ENCODE data around the gene PDE9A.

DNA sequence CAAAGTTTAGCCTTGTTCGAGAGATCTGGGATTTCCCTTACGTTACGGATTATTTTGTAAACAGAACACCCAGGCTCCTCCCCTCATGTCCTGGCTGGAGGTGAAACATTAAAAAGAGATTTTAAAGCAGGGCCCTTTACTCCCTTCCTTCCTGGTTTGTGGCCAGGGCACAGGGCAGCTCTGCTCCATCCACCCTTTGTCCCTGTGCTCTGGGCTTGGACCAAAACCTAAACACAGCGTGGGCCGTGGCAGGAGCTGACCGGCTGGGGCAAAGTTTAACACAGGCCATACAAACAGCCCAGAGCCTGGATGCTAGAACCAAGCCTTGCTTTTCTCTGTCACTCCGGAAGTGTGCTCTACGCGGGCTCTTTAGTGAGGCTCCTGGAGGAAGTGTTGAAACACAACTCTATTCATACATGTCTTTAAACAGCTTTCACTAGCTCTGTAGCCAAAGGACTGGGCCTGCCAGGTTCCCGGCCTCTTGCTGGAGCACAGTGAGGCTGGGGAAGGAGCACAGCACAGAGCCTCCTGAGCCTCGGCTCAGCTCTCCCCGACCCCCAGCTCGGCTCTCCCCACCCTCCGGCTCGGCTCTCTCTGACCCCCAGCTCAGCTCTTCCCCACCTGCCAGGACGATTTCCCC, 84.7 kb downstream of the PDE9A start:
- TF ChIP-seq, protein P1, sequence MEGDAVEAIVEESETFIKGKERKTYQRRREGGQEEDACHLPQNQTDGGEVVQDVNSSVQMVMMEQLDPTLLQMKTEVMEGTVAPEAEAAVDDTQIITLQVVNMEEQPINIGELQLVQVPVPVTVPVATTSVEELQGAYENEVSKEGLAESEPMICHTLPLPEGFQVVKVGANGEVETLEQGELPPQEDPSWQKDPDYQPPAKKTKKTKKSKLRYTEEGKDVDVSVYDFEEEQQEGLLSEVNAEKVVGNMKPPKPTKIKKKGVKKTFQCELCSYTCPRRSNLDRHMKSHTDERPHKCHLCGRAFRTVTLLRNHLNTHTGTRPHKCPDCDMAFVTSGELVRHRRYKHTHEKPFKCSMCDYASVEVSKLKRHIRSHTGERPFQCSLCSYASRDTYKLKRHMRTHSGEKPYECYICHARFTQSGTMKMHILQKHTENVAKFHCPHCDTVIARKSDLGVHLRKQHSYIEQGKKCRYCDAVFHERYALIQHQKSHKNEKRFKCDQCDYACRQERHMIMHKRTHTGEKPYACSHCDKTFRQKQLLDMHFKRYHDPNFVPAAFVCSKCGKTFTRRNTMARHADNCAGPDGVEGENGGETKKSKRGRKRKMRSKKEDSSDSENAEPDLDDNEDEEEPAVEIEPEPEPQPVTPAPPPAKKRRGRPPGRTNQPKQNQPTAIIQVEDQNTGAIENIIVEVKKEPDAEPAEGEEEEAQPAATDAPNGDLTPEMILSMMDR (IDR thresholded peaks at IDR 0.05), result no peak
- peak in 1 of 2 donors; percentile 50 for TF ChIP-seq POLR2A (IDR thresholded peaks at IDR 0.05)
